ENCODE results near the gene PIK3AP1. TPM values are rescaled to one million over a fixed set of nuclear protein-coding genes. Genes with fewer than 3 reads are reported as not detected.
"Not testable (repeated sequence)": the region's sequence is repeated elsewhere in the genome, so short reads cannot be mapped to it uniquely, and the experiment has no call there.

The PIK3AP1 gene
- total RNA-seq, 1 donor from 2014 or later, result 6.1 TPM

DNA sequence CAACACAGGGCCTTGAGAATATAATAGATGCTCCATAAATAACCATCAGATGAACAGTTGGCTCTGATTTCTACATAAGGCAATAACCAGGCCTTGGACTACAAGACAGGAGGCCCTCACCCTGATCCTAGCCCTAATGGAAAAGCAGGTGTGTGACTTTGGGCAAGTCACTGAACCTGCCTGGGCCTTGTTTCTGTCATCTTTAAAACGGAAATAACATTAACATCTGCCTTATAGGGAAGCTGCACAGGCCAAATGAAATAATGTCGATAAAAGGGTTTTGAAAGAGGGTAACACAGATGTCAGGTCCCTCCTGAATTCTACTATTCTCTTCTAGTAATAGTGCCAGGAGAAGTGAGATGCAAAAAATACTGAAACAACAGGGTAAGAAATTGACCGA is 20.7 kb downstream of the PIK3AP1 start:
- intact Hi-C loops (cut with micrococcal nuclease), result no loop called here

DNA sequence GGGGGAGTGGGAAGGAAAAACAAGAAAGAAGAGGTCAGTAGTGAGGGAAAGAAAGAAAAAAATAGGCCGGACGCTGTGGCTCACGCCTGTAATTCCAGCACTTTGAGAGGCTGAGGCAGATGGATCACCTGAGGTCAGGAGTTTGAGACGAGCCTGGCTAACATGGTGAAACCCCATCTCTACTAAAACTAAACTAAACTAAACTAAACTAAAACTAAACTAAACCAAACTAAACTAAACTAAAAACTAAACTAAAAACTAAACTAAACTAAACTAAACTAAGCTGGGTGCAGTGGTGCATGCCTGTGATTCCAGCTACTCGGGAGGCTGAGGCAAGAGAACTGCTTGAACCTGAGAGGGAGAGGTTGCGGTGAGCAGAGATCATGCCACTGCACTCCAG is 22.0 kb downstream of the PIK3AP1 start:
- intact Hi-C loops (cut with micrococcal nuclease), result not testable (repeated sequence)

DNA sequence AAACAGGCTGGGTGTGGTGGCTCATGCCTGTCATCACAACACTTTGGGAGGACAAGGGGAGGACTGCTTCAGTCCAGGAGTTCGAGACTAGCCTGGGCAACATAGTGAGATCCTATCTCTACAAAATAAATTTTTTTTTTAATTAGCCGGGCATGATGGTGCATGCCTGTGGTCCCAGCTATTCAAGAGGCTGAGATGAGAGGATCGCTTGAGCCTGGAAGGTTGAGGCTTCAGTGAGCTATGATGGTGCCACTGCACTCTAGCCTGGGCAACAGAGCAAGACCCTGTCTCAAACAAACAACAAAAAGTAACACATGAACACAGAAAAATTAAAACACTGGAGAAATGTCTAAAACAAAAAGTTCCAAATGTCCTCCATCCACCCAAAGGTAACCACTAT is 22.9 kb downstream of the PIK3AP1 start:
- intact Hi-C loops (cut with micrococcal nuclease), result no loop called here

DNA sequence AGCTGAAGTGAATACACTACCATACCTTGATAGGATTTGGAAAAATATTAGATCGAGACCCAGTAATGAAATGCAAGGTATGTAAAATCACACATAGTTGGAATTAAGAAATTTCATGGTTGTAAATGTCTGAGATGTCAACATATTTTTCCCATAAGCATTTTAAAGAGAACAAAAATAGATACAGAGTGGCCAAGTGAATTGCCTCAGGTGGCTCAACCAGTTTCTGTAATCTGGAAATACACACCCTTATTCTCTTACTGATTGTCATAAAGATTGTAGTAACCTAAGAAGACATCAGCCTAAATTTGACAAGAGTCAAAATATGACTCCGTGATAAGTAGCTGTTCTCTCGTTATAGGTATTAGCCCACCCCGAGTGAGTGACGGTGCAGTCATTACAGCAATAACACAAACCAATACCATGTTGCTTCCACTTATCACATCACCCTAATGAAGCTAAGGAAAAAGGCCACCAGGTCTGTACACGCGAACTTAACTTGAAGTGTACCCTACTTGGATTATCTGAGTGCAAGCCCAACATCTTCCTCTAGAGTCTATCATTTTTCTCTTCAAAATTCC is 23.4 kb downstream of the PIK3AP1 start:
- intact Hi-C loops (cut with micrococcal nuclease), result no loop called here

DNA sequence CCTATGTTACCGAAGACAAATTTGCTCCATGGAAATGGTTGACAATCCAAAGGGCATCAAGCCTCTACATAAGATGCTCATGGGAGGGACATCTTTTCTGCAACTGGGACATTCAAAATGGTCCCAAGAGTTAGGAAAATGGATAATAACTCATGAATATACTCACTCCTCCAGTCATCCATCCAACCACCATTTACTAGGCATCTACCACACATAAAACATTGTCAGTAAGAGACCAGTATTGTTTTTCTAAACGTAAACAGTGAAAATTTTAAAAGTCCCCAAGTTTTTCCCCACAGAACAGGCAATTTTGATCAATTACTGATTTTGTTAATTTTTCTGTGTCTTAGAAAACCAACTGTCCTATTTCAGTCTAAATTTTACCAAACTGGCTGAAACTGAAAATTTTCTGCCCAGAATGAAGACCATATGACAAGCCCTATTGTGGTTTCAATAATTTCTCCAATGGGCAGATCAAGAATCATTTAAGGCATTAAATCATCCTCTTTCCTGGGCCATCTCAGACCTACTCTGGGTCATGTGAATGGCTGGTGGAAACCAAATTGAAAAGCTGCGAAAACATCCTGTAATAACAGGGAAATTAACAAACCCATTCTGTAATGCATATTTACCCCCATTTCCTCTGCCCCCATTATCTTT is 24.2 kb downstream of the PIK3AP1 start:
- intact Hi-C loops (cut with micrococcal nuclease), result no loop called here

DNA sequence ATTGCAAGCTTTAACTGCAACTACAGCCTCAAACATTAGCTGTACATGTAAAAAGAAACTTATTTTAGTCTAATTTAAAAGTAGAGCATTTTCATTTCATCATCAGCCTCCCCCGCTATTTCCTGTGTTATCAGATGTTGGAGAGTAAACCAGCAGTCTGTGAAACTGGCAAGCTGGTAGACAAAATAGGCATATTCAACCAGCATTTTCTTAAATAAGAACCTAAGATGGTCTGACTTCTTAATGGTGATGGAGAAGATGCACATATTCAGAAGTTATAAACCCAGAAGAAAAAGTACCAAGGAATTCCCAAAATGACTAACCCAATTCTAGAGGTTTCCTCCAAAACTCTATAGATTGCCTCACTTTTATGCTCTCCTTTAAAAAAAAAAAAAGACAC is 24.9 kb downstream of the PIK3AP1 start:
- intact Hi-C loops (cut with micrococcal nuclease), result no loop called here

DNA sequence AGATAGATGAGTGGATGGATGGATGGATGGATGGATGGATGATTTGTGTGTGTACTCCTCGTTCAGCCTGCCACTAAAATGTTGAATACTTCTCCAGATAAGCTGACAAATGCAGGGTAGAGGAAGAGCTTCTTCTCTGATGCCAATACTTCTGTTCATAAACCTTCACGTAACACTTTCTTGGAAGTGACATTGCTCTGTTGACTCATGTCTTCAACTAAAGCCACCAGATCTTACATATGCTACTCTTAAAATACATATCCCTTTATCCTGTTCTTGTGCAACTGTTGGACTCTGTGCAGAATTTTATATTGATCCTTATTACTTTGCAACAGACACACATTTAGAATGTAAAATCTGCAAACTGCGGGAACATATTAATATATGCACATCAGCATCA is 26.9 kb downstream of the PIK3AP1 start:
- intact Hi-C loops (cut with micrococcal nuclease), result no loop called here

DNA sequence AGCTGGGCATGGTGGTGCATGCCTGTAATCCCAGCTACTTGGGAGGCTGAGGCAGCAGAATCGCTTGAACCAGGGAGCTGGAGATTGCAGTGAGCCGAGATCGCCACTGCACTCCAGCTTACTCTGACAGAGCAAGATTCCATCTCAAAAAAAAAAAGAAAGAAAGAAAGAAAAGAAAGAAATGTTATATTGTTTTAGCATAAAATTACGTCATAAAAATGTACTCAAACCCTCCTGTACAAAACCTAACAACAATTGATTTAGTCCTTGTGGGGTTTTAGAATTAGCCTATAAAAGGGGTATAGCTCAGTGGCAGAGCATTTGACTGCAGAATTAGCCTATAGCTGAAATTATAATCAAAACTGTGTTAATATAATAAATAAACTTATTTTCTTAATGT is 27.9 kb downstream of the PIK3AP1 start:
- intact Hi-C loops (cut with micrococcal nuclease), result no loop called here

DNA sequence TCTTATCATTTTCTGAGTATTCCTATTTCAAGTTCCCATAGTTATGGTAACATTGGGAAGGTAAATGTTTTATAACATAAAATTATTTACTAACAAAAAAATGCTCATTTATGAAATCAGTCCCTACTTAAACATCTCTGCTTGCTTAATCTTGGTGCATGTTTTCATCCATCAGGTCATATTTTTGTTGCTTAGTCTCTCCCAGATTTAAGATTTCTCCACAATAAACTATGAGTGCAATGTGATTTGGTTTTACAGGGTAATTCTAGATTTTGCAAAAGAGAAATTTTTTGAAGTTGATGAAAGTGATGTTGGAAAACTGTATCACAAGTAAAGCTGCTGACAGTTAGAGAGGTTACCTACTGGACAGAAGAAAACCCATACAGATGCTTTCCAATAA is 28.6 kb downstream of the PIK3AP1 start:
- intact Hi-C loops (cut with micrococcal nuclease), result no loop called here

DNA sequence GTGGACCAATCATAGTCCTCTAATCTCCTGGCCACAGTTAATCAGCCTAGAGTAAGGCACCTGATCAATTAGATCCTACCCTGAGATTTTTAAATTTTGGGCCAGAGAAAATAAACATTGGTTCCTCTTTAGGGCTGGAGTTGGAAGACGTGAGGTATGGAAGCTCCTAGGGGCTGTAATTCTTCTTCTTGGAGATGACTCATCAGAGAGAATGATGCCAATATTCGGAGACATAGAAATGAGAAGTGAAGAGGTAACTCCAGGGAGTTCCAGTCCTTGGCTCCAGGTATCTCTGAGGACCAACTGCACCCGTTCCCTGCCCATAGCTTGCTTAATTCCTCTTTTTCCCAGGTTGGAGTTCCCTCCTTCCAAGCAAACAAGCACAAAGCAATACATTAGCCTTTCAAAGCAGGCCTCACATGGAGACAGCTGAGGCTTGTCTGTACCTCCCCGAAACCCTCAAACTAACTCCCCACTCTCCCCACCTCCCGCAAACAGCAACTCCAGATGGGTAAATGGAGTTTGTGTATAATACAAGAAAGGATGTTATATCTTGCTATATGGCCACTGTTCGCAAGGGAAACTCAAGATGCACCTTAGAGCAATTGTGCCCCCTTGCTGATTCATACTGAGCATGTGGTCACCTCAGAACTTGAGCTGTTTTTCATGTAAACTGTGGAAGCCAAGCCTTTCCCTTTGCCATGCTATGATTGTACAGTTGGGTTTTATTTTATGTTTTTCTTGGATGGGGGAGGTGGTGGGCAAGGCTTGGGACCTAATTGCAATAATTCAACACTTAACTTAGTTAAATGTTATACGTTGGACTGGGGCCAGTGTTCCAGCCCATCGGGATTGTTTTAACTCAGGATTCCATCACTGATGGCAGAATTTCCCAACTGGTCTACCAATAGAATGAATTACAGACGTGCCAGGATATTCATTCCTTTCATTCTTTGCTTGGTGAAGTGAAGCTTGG is 29.3 kb downstream of the PIK3AP1 start:
- intact Hi-C loops (cut with micrococcal nuclease), result no loop called here

DNA sequence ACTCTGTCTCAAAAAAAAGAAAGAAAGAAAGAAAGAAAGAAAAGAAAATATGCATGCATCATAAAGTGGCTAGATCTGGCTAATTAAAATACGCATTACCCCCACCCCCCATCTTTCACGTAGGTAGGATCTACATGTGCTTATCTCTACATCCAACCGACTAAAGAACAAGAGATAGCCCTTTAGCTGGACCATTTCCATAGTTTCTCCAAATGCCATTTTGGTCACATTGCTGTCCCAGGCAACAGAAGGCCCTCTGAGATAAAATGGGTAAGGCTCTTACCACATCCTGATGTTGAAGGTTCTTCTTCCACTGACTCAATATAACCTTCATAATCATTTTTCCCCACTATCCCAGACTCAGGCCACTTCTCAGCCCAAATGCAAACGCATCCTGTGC is 31.5 kb downstream of the PIK3AP1 start:
- intact Hi-C loops (cut with micrococcal nuclease), result no loop called here

DNA sequence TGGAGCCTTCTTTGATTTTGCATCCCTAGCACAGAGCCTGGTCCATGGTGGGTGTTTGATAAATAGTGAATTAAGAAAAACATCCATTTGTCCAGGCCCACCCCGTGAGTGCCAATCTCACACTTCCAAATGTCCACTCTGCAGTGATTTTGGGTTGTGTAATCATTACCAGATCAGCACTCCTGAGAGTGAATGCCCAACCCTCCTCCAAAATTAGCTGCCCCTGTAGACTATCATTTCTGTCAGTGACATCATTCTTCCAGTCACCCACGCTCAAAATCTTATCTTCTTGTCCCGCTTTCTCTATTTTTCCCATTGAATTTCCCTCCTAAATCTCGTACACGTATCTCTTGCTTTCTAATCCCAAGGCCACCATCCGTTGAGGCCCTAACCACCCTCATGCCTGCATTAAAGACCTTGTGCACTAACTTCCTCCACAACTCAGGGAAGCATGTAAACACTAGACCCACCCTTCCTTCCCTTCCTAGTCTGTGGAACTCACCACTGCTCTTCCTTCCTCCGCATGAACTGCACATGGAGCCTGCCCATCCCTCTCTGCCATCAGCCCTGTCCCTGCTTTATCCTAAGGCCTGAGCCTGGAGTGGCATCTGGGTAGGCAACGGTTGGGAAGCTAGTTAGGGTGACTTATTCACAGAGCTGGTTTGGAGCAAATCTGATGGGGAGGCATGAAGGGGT is 32.8 kb downstream of the PIK3AP1 start:
- intact Hi-C loops (cut with micrococcal nuclease), result no loop called here

DNA sequence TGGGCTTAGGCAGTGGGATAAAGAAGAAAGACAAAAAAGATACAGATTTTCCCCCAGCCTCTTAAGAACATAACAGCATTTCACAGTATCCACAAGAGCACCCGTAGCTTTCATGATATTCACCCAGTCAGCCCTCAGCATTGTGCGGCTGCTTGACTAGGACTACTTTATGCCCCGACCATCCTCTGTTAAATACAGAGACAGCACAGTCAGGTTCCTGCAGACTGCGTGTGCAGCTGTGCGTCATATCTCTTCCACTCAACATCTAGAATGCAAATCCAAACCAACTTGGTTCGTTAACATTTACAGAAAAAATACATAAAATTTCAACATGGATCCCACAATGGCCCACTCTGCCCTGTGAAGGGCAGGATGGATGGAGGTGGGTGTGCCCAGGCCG is 33.8 kb downstream of the PIK3AP1 start:
- intact Hi-C loops (cut with micrococcal nuclease), result no loop called here

DNA sequence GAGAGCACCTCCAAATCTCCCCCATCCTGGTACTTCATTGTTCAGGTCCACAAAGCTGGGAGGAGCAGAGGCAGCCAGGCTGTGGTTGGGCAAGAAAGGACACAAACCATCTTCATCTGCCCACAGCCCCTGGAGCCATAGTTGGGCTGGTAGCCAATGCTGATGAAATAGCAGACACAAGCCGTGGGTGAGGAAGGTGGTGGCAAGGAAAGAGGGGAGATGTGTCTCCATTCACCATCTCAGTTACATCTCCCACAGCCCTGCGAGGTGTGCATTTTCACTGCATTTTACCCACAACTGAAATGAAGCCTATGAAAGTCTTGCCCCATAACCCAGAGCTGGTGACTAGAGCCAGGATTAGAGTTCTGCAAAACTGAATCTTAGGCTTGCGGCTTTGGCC is 35.0 kb downstream of the PIK3AP1 start:
- intact Hi-C loops (cut with micrococcal nuclease), result no loop called here

DNA sequence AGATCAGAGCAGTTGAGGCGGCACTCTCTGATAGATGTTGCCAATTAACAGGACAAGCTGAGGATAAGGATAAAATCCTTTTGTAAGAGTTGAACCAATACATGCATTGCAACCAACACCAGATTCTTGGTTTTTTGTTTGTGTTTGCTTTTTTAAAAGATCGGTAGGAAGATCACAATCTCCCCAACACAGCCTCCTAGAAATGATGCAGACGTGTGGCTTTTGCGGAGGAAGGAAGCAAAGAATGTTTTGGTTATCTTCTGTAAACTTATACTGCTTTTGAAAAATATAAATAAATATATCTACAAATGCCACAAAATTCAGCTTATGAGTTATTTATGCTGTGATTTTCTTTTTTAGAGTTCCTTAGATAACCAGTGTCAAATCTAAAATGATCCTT is 35.5 kb downstream of the PIK3AP1 start:
- intact Hi-C loops (cut with micrococcal nuclease), result no loop called here

DNA sequence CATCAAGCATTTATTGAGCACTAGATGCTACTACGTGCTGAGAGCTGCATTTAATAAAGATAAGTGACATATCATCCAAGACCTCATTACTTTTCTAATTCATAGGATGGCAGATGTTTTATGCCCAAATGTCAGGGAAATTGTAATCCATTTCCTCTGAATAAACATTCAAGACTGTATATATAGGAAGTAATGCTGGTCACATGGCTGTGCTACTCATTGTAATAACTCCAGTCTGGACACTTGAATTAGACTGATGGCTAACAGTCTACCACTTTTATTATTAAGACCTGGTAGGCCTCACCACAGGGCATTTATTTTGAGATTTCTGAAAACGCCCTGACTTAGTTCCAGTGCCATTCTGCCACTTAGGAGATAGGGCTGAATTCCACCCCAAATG is 36.6 kb downstream of the PIK3AP1 start:
- intact Hi-C loops (cut with micrococcal nuclease), result no loop called here

DNA sequence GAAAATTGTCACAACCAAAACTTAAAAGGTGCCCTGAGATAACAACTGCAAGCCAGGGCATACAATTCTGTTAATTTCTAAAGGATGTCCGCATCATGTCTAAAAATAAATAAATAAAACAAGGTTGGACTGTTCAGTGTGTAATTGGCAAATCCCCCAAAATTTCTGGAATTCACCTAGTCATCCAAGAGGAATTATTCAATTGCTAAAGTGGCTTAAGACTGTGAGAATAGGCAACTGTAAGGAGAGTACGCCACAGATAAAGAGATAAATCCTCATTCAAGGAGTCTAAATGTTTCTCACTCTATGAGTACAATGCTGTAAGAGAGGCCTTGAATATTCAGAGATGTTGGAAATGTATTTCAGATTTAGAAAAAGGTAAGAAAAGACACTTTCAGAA is 37.2 kb downstream of the PIK3AP1 start:
- intact Hi-C loops (cut with micrococcal nuclease), result no loop called here

DNA sequence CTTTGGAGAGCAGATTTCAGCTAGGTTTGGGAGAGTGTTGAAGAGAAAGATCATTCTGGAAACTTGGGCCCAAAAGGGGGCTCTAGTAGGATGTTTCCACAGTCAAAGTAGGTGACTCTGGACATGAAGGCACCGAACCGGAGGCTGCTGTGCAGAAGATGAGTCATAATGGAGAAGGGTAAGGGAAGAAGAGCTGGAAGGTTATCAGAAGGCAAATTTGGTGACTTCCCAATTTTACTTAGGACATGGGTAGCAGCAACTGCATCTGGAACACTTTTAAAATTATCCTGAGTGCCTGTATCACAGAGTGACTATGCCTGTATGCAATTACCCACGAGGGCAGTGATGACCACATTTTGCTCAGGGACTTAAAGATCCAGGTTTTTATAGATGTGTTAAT is 38.8 kb downstream of the PIK3AP1 start:
- intact Hi-C loops (cut with micrococcal nuclease), result no loop called here

DNA sequence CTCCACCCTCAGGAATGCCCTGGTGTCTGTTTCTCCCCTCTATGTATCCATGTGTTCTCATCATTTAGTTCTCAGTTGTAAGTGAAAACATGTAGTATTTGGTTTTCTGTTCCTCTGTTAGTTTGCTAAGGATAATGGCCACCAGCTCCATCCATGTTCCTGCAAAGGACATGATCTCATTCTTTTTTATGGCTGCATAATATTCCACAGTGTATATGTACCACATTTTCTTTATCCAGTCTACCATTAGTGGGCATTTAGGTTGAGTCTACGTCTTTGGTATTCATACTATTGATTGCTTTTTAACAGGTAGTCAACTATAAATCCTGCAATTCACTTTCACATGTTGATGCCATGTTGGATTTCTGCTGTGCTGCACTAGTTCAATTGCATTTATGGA is 39.9 kb downstream of the PIK3AP1 start:
- intact Hi-C loops (cut with micrococcal nuclease), result not testable (repeated sequence)

DNA sequence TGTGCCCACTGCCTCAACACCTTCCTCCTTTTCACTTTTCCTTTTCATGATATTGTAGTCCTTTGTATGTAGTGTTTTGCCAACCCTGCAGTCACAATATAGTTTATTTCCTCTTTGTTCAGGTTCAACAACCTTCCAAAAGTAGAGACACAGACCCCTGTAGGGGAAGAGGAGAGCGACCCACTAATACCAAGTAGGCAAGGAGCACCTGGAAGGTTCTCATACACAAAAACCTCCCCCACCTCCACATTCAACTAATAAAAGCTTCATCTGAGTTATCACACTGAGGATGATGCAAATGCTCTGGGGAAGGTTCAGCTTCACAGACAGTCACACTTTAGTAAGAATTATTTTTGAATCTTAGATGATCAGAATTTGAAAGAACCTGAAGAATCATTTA is 41.6 kb downstream of the PIK3AP1 start:
- intact Hi-C loops (cut with micrococcal nuclease), result no loop called here

DNA sequence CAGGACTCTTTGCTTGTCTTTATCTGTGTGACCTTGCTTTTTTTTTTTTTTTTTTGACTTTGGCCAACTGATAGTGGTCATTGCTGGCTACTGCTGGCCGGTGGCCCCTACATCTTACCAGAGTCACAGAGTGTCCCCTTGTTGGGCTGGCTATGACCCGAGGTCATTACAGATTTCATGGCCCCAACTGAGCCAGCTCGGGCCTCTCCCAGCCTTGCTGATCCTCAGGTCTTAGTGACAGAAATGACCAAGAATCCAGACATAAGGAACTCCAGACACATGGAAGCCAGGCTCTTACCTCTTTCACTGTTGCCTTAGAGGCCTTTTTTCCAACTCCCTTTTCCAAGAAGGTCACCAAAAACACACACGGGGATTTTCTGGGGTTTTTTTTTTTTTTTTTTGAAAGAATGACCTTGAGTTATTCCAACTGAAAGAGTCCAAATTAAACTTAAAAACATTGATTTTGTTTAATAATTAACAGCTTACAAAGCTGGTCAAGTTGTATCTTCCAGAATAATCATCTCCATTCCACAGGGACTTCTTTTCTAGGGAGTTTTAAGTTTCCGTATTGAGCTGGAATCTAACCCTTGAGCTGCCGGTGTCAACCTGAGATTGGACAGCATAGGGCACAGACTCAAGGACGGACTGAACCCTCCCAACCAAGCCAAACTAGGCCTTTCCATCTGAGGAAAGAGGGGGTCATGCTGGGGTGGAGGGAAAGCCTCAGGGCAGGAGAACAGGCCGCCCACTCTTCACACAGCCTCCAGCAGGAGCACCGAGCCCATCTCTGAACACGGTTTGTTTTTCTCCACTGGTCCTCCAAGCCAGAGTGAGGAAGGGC is 43.8 kb downstream of the PIK3AP1 start:
- intact Hi-C loops (cut with micrococcal nuclease), result no loop called here
